Measurements from ENCODE around the gene PPP4R1.

DNA sequence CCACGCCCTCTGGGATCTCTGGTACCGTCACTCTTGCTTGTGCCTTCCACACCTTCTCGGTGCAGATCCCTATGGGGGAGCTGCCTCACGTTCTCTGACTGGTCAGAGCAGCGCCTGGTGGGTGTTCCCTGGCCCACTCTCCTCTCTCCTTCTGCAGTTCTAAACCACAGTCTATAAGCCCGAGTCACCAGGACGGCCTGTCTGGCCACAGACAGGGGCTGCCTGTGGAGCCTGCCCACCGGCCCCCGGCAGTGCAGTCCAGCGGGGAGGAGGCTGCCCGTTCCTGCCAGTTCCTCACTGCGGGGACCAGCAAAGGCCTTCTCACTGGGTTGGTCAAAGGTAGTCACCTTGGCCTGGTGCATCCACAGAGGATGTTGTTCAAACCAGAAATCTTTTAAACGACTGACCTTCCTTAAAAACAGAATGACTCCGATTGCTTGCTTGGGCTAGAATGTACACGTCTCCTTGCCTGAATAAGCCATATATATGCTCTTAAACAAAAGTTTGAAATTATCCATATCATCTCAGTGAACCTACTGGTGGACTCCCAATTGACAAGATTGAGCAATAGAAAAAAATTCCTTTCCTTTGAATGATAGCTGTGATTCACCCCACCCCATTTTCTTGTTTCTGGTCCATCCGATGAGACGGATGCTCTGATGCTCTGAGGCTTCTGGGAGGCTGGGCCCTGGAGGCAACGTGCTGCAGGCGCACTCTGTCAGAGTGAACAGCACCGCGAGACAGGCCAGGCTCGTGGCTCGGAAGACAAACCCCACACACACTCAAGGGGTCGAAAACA is 77.8 kb downstream of the PPP4R1 start:
- TF ChIP-seq, protein P1, sequence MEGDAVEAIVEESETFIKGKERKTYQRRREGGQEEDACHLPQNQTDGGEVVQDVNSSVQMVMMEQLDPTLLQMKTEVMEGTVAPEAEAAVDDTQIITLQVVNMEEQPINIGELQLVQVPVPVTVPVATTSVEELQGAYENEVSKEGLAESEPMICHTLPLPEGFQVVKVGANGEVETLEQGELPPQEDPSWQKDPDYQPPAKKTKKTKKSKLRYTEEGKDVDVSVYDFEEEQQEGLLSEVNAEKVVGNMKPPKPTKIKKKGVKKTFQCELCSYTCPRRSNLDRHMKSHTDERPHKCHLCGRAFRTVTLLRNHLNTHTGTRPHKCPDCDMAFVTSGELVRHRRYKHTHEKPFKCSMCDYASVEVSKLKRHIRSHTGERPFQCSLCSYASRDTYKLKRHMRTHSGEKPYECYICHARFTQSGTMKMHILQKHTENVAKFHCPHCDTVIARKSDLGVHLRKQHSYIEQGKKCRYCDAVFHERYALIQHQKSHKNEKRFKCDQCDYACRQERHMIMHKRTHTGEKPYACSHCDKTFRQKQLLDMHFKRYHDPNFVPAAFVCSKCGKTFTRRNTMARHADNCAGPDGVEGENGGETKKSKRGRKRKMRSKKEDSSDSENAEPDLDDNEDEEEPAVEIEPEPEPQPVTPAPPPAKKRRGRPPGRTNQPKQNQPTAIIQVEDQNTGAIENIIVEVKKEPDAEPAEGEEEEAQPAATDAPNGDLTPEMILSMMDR (IDR thresholded peaks at IDR 0.05 in 8 of 11, conservative IDR thresholded peaks at IDR 0.05 in 3 of 11): no peak
- no peak for TF ChIP-seq POLR2A (IDR thresholded peaks at IDR 0.05)
- TF ChIP-seq POLR2AphosphoS5 (IDR thresholded peaks at IDR 0.05): no peak

Data from spleen (tissue), 7 donors.